ENCODE results near the gene EOLA1. TPM values are rescaled to one million over a fixed set of nuclear protein-coding genes. Genes with fewer than 3 reads are reported as not detected.

The EOLA1 gene
- total and polyA plus RNA-seq, 2 of the 4 experiments (the other 2 are of a cell fraction) = 15.5 to 16.8 TPM

DNA sequence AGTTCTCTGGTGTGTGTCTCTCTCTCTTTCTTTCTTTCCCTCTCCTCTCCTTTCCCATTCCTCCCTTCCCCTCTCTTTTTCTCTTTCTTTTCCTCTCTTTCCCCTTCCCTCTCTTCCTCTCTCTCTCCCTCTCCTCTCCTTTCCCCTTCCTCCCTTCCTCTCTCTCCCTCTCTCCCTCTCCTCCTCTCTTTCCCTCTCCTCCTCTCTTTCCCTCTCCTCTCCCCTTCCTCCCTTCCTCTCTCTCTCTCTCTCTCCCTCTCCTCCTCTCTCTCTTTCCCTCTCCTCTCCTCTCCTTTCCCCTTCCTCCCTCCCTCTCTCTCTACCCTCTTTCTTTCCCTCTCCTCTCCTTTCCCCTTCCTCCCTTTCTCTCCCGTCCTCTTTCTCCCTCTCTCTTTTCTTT is 12.4 kb upstream of the EOLA1 start:
- Histone ChIP-seq H4K5ac (ENCODE audit: low read depth, low read length) (no peak overlapping the region), H2AK9ac (replicated peaks; ENCODE audit: low read depth, low read length, poor library complexity) (no peak overlapping the region), H2BK120ac (ENCODE audit: low read depth, low read length) (no peak overlapping the region), H4K20me1 (ENCODE audit: insufficient read depth, low read length) (no peaks in the 10 kb centered on the region), H4K8ac (ENCODE audit: low read depth in 2 of 2, low read length in 2 of 2) (no peak overlapping the region), H4K91ac (ENCODE audit: insufficient read depth, low read depth, low read length) (no peak overlapping the region), H3K27ac (ENCODE audit: insufficient read depth, low read length) (no peak overlapping the region), H3K4me3 (ENCODE audit: insufficient read depth, low read depth, low read length) (no peak overlapping the region), H3K9me1 (ENCODE audit: insufficient read depth, low read length) (no peaks in the 10 kb centered on the region), H3K27me3 (ENCODE audit: control insufficient read depth, insufficient read depth, low read length) (peaks cover 2% of the 10 kb centered on the region; the same call in 1 of the 2 replicates), H3K4ac (ENCODE audit: low read depth, low read length) (no peak overlapping the region), H2BK20ac (ENCODE audit: low read depth, low read length) (no peak overlapping the region), H2BK5ac (ENCODE audit: low read depth, low read length, poor library complexity, severe bottlenecking) (no peak overlapping the region), H2BK15ac (ENCODE audit: low read depth, low read length) (no peak overlapping the region), H3K18ac (ENCODE audit: low read depth, low read length) (no peak overlapping the region), H3K23ac (ENCODE audit: low read depth, low read length) (no peak overlapping the region), H3K9ac (ENCODE audit: low read depth, low read length) (no peak overlapping the region), H3K79me1 (ENCODE audit: low read depth in 1 of 2, low read length in 2 of 2) (no peaks in the 10 kb centered on the region), H3K9me3 (ENCODE audit: control insufficient read depth, insufficient read depth, low read length) (no peaks in the 10 kb centered on the region), H2AFZ (replicated peaks; ENCODE audit: low read length, poor library complexity) (no peak overlapping the region), H3K4me2 (ENCODE audit: low read depth, low read length) (no peak overlapping the region), H2AK5ac (ENCODE audit: low read depth, low read length) (no peak overlapping the region), H3K14ac (replicated peaks; ENCODE audit: low read depth, low read length) (no peak overlapping the region), H3K56ac (ENCODE audit: extremely low read depth, insufficient read depth, low read length) (no peak overlapping the region), H3K36me3 (ENCODE audit: control insufficient read depth, insufficient read depth, low read length) (peaks cover 2% of the 10 kb centered on the region; the same call in 1 of the 2 replicates), H3K4me1 (ENCODE audit: control insufficient read depth, insufficient read depth, low read length) (no peaks in the 10 kb centered on the region; the same call in 1 of the 2 replicates)
- WGBS, 2 experiments (ENCODE audit: extremely low coverage in 2 of 2, insufficient read length in 1 of 2) = no CpG with 5 or more reads among the region's 1 CpG
- in situ Hi-C loops (cut with MboI; ENCODE audit: low sequenced_read_pairs) = no loop called here
- ATAC-seq (ENCODE audit: low read depth) (no peak), DNase-seq (no peak)
- dilution Hi-C loops (cut with HindIII; ENCODE audit: low sequenced_read_pairs, unreplicated experiment) = no loop called here
- BruUV-seq (replicated peaks) = no TSS peak
- TF ChIP-seq RFX5 (IDR thresholded peaks at IDR 0.05; ENCODE audit: low read depth, low read length) (no peak), MXI1 (IDR thresholded peaks at IDR 0.05; ENCODE audit: borderline replicate concordance, low read depth, low read length) (no peak), POLR2A (IDR thresholded peaks at IDR 0.05; ENCODE audit: low read depth, low read length) (no peak), MAZ (IDR thresholded peaks at IDR 0.05; ENCODE audit: borderline replicate concordance, low read depth, low read length) (no peak), FOS (IDR thresholded peaks at IDR 0.05; ENCODE audit: low read depth, low read length) (no peak), MAFK (IDR thresholded peaks at IDR 0.05; ENCODE audit: low read depth, low read length) (no peak), SMC3 (IDR thresholded peaks at IDR 0.05; ENCODE audit: low read depth, low read length) (no peak), RAD21 (IDR thresholded peaks at IDR 0.05; ENCODE audit: low read length) (no peak), CHD1 (IDR thresholded peaks at IDR 0.05; ENCODE audit: low read depth, low read length) (no peak), NFE2L2 (IDR thresholded peaks at IDR 0.05; ENCODE audit: low read depth, low read length) (no peak), BHLHE40 (IDR thresholded peaks at IDR 0.05; ENCODE audit: low read depth, low read length) (no peak), CEBPB (IDR thresholded peaks at IDR 0.05; ENCODE audit: low read depth, low read length) (no peak), RCOR1 (IDR thresholded peaks at IDR 0.05; ENCODE audit: insufficient replicate concordance, low read length) (no peak)
- TF ChIP-seq, protein P1, sequence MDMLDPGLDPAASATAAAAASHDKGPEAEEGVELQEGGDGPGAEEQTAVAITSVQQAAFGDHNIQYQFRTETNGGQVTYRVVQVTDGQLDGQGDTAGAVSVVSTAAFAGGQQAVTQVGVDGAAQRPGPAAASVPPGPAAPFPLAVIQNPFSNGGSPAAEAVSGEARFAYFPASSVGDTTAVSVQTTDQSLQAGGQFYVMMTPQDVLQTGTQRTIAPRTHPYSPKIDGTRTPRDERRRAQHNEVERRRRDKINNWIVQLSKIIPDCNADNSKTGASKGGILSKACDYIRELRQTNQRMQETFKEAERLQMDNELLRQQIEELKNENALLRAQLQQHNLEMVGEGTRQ (IDR thresholded peaks at IDR 0.05; ENCODE audit: low read depth, low read length) = no peak
- TF ChIP-seq, protein P2, sequence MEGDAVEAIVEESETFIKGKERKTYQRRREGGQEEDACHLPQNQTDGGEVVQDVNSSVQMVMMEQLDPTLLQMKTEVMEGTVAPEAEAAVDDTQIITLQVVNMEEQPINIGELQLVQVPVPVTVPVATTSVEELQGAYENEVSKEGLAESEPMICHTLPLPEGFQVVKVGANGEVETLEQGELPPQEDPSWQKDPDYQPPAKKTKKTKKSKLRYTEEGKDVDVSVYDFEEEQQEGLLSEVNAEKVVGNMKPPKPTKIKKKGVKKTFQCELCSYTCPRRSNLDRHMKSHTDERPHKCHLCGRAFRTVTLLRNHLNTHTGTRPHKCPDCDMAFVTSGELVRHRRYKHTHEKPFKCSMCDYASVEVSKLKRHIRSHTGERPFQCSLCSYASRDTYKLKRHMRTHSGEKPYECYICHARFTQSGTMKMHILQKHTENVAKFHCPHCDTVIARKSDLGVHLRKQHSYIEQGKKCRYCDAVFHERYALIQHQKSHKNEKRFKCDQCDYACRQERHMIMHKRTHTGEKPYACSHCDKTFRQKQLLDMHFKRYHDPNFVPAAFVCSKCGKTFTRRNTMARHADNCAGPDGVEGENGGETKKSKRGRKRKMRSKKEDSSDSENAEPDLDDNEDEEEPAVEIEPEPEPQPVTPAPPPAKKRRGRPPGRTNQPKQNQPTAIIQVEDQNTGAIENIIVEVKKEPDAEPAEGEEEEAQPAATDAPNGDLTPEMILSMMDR (conservative IDR thresholded peaks at IDR 0.05; ENCODE audit: low read depth, low read length) = no peak
- TF ChIP-seq, protein P3, sequence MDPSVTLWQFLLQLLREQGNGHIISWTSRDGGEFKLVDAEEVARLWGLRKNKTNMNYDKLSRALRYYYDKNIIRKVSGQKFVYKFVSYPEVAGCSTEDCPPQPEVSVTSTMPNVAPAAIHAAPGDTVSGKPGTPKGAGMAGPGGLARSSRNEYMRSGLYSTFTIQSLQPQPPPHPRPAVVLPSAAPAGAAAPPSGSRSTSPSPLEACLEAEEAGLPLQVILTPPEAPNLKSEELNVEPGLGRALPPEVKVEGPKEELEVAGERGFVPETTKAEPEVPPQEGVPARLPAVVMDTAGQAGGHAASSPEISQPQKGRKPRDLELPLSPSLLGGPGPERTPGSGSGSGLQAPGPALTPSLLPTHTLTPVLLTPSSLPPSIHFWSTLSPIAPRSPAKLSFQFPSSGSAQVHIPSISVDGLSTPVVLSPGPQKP (IDR thresholded peaks at IDR 0.05; ENCODE audit: borderline replicate concordance, low read depth, low read length) = no peak
- intact Hi-C loops (cut with micrococcal nuclease) = no loop called here
- ChIA-PET CTCF (no interaction called here), POLR2A (ENCODE audit: unreplicated experiment) (no interaction called here)
